Embryonic facial prominence (tissue), 1 donor: Measurements from ENCODE around the gene MAPKAP1.

Experiments used
- DNase-seq: peaks from one replicate; pipeline ENCODE4 v3.0.0-alpha.2; 2016; ENCODE audit errors: extremely low spot score

Gene MAPKAP1

GRCh38 chr9:125674981-125675973 is 31.7 kb downstream of the MAPKAP1 start:
- DNase-seq: no peak

GRCh38 chr9:125672876-125673275 is 34.1 kb downstream of the MAPKAP1 start:
- no peak for DNase-seq

- no peak for DNase-seq
Observed at GRCh38 chr9:125663127-125663526, 43.9 kb downstream of the MAPKAP1 start.

GRCh38 chr9:125660557-125660956 is 46.5 kb downstream of the MAPKAP1 start:
- DNase-seq: no peak

- DNase-seq: no peak
Observed at GRCh38 chr9:125659954-125660353, 47.1 kb downstream of the MAPKAP1 start.

- no peak for DNase-seq
Observed at GRCh38 chr9:125659201-125659840, 47.7 kb downstream of the MAPKAP1 start.

- DNase-seq: no peak
Observed at GRCh38 chr9:125656560-125656959, 50.4 kb downstream of the MAPKAP1 start.

GRCh38 chr9:125655691-125656410 is 51.2 kb downstream of the MAPKAP1 start:
- DNase-seq: no peak

- DNase-seq: no peak
Observed at GRCh38 chr9:125655066-125655633, 51.9 kb downstream of the MAPKAP1 start.

GRCh38 chr9:125654121-125654520 is 52.9 kb downstream of the MAPKAP1 start:
- no peak for DNase-seq

- no peak for DNase-seq
Observed at GRCh38 chr9:125653325-125653724, 53.7 kb downstream of the MAPKAP1 start.

- DNase-seq: no peak
Observed at GRCh38 chr9:125652759-125653158, 54.2 kb downstream of the MAPKAP1 start.

GRCh38 chr9:125652233-125652594 is 54.8 kb downstream of the MAPKAP1 start:
- DNase-seq: no peak

- no peak for DNase-seq
Observed at GRCh38 chr9:125651576-125652232, 55.3 kb downstream of the MAPKAP1 start.

- DNase-seq: no peak
Observed at GRCh38 chr9:125650271-125650737, 56.7 kb downstream of the MAPKAP1 start.

- DNase-seq: no peak
Observed at GRCh38 chr9:125649826-125650225, 57.2 kb downstream of the MAPKAP1 start.

GRCh38 chr9:125649315-125649714 is 57.7 kb downstream of the MAPKAP1 start:
- DNase-seq: no peak

- no peak for DNase-seq
Observed at GRCh38 chr9:125648294-125648693, 58.7 kb downstream of the MAPKAP1 start.

GRCh38 chr9:125646621-125647100 is 60.3 kb downstream of the MAPKAP1 start:
- DNase-seq: no peak

GRCh38 chr9:125646217-125646616 is 60.8 kb downstream of the MAPKAP1 start:
- no peak for DNase-seq
